AG04449 (cell line): ENCODE measurements around the gene SCAND1.

Source experiments
- CTCF ChIA-PET: fragments of 350-600 bp; formaldehyde crosslinking; extraction: SDS; loops from one replicate; lab custom pipeline; 2021; ENCODE audit warnings: antibody characterized with exemption; lab: Yijun Ruan, JAX
- POLR2A ChIA-PET: fragments of 400-600, 350-600 bp; formaldehyde crosslinking; extraction: SDS; loops from one replicate; lab custom pipeline; 2020; ENCODE audit warnings: antibody characterized with exemption, inconsistent platforms; lab: Yijun Ruan, JAX
- DNase-seq: peaks from one replicate; pipeline ENCODE4 v3.0.0-alpha.2; 2010; ENCODE audit warnings: low read depth, low spot score
- H3K4me3 ChIP-seq: 2 replicates; pipeline ENCODE4 v1.5.1; 2011; ENCODE audit warnings: low read depth, mild to moderate bottlenecking, control low read depth, low read length
- CTCF ChIP-seq: IDR thresholded peaks from one replicate; pipeline ENCODE4 v1.5.1; 2011; ENCODE audit warnings: mild to moderate bottlenecking, moderate library complexity, low read length, control low read depth, inconsistent platforms; ENCODE audit not compliant: insufficient read depth; ENCODE audit errors: missing control alignments

SCAND1 gene

DNA sequence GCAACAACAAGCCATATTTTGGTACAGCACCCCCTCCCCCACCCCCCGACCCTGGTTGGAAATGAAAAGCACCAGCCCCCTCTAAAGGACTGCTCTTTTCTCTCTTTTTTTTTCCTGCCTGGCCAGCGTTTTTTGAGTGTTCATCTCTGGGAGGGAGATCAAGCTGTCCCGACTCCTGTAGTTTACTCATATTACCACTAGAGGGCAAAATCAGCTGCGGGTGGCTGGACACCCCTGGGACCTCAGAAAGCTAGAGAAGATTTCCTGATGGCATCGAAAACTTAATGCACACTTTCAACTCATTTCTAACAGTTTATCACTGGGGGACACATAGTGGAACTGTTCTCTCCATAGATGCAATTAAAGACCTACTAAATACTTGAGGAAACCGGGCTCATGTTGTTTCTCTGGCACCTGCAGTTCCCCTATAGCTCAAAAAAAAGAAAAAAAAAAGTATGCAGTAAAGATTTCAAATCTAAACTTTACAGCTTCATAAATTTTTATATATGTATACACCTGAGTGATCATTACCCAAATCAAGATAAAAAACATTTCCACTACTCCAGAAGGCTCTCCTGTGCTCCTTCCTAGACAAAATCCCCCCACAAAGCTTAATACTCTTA lies 38.5 kb upstream of the SCAND1 start:
- peak; percentile 80 for TF ChIP-seq CTCF
- ChIA-PET POLR2A (interaction anchor here (1.0 kb wide), 2 partner anchors 39 to 146 kb away, joined by 7 read pairs; partner anchors contain the start of gene SCAND1), CTCF (interaction anchor here (0.6 to 11.8 kb wide), 50 partner anchors 11 to 529 kb away, joined by 3 to 971 read pairs (median 6); partner anchors contain the start of genes CNBD2, EPB41L1 and SCAND1)
- no peak overlapping the region for H3K4me3 ChIP-seq
- DNase-seq, result no peak

- TF ChIP-seq CTCF, result peak; percentile 34
- ChIA-PET POLR2A (interaction anchor here (0.9 kb wide), 1 partner anchor 37 kb away, joined by 3 read pairs; the partner anchor contains the start of gene SCAND1), CTCF (interaction anchor here (0.6 to 11.8 kb wide), 36 partner anchors 9 to 529 kb away, joined by 3 to 971 read pairs (median 6); partner anchors contain the start of genes AAR2, CNBD2, EPB41L1 and SCAND1)
- DNase-seq, result no peak
- H3K4me3 ChIP-seq, result no peak overlapping the region
Observed at GRCh38 chr20:35991142-35991771, 37.0 kb upstream of the SCAND1 start.

- H3K4me3 ChIP-seq, result no peak overlapping the region
- ChIA-PET POLR2A (no interaction called here), CTCF (interaction anchor here (1.6 to 11.8 kb wide), 5 partner anchors 8 to 210 kb away, joined by 4 to 971 read pairs (median 128); partner anchors contain the start of gene SCAND1)
- no peak for TF ChIP-seq CTCF
- no peak for DNase-seq
Observed at GRCh38 chr20:35988910-35989463, 34.7 kb upstream of the SCAND1 start.

GRCh38 chr20:35985806-35986205 lies 31.5 kb upstream of the SCAND1 start:
- CTCF ChIA-PET, result interaction anchor here (2.3 to 10.2 kb wide), 3 partner anchors 6 to 154 kb away, joined by 9 to 128 read pairs (median 37); no protein-coding TSS in a partner anchor
- no peak for TF ChIP-seq CTCF
- DNase-seq, result no peak
- H3K4me3 ChIP-seq, result no peak overlapping the region
- POLR2A ChIA-PET, result no interaction called here

- H3K4me3 ChIP-seq, result no peak overlapping the region
- CTCF ChIA-PET, result interaction anchor here (0.9 to 10.2 kb wide), 7 partner anchors 7 to 216 kb away, joined by 3 to 128 read pairs (median 6); partner anchors contain the start of gene SCAND1
- no peak for DNase-seq
- TF ChIP-seq CTCF, result no peak
- POLR2A ChIA-PET, result no interaction called here
Observed at GRCh38 chr20:35984382-35984781, 30.1 kb upstream of the SCAND1 start.
